ENCODE measurements around the gene STKLD1. TPM values are rescaled to one million over a fixed set of nuclear protein-coding genes. Genes with fewer than 3 reads are reported as not detected.
A peak's percentile ranks its signal among the peaks of the same experiment; 100 is the strongest.

STKLD1 gene
- total and polyA plus RNA-seq, 9 of the 15 experiments (the other 6 are each of a cell fraction or from before 2014, with no cell fraction given): 0.10 to 0.65 (median 0.33) TPM; not detected in 2

DNA sequence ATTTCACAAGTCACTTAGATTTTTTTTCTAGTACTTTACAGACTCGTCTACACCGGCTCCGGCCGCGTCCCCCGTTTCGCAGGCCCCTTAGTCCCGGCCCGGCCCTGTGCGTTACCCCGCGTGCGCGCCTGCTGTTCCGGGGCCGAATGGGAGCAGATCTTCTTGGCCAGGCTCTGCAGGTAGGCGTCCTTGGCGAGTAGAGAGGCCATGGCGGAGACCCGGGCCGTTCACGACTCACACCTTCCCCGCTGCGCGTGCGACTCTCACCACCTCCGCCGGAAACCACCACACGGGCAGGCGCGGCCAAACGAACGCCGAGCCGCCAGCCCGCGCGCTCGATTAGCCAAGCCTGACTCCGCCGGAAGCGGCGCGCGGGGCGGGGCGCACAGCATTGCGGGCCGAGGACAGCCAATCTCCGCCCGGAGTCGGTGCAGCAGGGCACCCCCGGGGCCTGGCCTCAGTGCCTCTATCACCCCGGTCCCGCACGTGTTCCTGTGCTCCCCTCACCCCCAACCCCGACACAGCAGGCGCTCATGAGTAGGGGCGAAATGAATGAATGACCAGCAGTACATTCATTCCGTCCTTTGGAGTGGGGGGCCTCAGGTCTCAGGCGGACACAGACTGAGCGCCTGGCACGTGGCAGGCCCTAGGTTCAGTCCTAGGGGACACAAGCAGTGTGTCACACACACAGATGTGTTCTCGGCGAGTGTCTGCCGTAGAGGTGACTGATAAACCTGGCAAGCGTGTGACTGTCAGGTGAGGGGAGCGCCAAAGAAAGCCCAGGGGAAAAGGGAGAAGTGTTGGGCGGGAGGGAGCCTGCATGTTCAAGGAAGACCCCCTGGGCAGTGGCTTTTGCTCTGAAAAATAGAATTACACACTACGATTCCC is 40.0 kb upstream of the STKLD1 start, which contains the start of gene SURF6 (continued):
- TF ChIP-seq, protein P1, sequence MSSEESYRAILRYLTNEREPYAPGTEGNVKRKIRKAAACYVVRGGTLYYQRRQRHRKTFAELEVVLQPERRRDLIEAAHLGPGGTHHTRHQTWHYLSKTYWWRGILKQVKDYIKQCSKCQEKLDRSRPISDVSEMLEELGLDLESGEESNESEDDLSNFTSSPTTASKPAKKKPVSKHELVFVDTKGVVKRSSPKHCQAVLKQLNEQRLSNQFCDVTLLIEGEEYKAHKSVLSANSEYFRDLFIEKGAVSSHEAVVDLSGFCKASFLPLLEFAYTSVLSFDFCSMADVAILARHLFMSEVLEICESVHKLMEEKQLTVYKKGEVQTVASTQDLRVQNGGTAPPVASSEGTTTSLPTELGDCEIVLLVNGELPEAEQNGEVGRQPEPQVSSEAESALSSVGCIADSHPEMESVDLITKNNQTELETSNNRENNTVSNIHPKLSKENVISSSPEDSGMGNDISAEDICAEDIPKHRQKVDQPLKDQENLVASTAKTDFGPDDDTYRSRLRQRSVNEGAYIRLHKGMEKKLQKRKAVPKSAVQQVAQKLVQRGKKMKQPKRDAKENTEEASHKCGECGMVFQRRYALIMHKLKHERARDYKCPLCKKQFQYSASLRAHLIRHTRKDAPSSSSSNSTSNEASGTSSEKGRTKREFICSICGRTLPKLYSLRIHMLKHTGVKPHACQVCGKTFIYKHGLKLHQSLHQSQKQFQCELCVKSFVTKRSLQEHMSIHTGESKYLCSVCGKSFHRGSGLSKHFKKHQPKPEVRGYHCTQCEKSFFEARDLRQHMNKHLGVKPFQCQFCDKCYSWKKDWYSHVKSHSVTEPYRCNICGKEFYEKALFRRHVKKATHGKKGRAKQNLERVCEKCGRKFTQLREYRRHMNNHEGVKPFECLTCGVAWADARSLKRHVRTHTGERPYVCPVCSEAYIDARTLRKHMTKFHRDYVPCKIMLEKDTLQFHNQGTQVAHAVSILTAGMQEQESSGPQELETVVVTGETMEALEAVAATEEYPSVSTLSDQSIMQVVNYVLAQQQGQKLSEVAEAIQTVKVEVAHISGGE (CRISPR knock-in tag; IDR thresholded peaks at IDR 0.05): peak; percentile 81 to 95 (median 92); a peak in 5 of 6 replicates
- TF ChIP-seq DPF2 (IDR thresholded peaks at IDR 0.05) (0 out of 2 replicates have a peak, but pooled peaks have one; percentile 18), NFYB (IDR thresholded peaks at IDR 0.05; ENCODE audit: extremely low read depth, insufficient read length) (no peak), SMAD1 (IDR thresholded peaks at IDR 0.05; ENCODE audit: low read depth, low read length, partially characterized antibody) (peak; percentile 39), ZNF764 (CRISPR knock-in tag; IDR thresholded peaks at IDR 0.05; ENCODE audit: low read depth) (no peak), ZNF212 (CRISPR knock-in tag; IDR thresholded peaks at IDR 0.05) (no peak), SLC30A9 (CRISPR knock-in tag; IDR thresholded peaks at IDR 0.05) (no peak), SUPT5H (IDR thresholded peaks at IDR 0.05) (peak; percentile 81), ETV1 (tag; conservative IDR thresholded peaks at IDR 0.05; ENCODE audit: low read depth) (peak; percentile 98), OTX1 (CRISPR knock-in tag; IDR thresholded peaks at IDR 0.05) (no peak; the same call in 1 of the 2 replicates), GTF2E2 (tag; IDR thresholded peaks at IDR 0.05) (peak; percentile 73; the same call in 1 of the 2 replicates), ARHGAP35 (IDR thresholded peaks at IDR 0.05; ENCODE audit: partially characterized antibody) (no peak), MXI1 (IDR thresholded peaks at IDR 0.05; ENCODE audit: low read depth, low read length) (peak; percentile 83), SIN3A (IDR thresholded peaks at IDR 0.05; ENCODE audit: borderline replicate concordance in 2 of 2, control insufficient read depth in 1 of 2, low read depth in 2 of 2, low read length in 2 of 2) (peak; percentile 90 to 96)
- TF ChIP-seq, protein P2, sequence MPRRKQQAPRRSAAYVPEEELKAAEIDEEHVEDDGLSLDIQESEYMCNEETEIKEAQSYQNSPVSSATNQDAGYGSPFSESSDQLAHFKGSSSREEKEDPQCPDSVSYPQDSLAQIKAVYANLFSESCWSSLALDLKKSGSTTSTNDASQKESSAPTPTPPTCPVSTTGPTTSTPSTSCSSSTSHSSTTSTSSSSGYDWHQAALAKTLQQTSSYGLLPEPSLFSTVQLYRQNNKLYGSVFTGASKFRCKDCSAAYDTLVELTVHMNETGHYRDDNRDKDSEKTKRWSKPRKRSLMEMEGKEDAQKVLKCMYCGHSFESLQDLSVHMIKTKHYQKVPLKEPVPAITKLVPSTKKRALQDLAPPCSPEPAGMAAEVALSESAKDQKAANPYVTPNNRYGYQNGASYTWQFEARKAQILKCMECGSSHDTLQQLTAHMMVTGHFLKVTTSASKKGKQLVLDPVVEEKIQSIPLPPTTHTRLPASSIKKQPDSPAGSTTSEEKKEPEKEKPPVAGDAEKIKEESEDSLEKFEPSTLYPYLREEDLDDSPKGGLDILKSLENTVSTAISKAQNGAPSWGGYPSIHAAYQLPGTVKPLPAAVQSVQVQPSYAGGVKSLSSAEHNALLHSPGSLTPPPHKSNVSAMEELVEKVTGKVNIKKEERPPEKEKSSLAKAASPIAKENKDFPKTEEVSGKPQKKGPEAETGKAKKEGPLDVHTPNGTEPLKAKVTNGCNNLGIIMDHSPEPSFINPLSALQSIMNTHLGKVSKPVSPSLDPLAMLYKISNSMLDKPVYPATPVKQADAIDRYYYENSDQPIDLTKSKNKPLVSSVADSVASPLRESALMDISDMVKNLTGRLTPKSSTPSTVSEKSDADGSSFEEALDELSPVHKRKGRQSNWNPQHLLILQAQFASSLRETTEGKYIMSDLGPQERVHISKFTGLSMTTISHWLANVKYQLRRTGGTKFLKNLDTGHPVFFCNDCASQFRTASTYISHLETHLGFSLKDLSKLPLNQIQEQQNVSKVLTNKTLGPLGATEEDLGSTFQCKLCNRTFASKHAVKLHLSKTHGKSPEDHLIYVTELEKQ (CRISPR knock-in tag; IDR thresholded peaks at IDR 0.05): 0 out of 2 replicates have a peak, but pooled peaks have one; percentile 35
- TF ChIP-seq, protein P3, sequence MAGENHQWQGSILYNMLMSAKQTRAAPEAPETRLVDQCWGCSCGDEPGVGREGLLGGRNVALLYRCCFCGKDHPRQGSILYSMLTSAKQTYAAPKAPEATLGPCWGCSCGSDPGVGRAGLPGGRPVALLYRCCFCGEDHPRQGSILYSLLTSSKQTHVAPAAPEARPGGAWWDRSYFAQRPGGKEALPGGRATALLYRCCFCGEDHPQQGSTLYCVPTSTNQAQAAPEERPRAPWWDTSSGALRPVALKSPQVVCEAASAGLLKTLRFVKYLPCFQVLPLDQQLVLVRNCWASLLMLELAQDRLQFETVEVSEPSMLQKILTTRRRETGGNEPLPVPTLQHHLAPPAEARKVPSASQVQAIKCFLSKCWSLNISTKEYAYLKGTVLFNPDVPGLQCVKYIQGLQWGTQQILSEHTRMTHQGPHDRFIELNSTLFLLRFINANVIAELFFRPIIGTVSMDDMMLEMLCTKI (IDR thresholded peaks at IDR 0.05; ENCODE audit: partially characterized antibody): no peak
- TF ChIP-seq, protein P4, sequence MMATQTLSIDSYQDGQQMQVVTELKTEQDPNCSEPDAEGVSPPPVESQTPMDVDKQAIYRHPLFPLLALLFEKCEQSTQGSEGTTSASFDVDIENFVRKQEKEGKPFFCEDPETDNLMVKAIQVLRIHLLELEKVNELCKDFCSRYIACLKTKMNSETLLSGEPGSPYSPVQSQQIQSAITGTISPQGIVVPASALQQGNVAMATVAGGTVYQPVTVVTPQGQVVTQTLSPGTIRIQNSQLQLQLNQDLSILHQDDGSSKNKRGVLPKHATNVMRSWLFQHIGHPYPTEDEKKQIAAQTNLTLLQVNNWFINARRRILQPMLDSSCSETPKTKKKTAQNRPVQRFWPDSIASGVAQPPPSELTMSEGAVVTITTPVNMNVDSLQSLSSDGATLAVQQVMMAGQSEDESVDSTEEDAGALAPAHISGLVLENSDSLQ (IDR thresholded peaks at IDR 0.05): no peak; the same call in 1 of the 2 replicates

Data from K562 (cell line).